ENCODE data around the gene HEPHL1. TPM values are rescaled to one million over a fixed set of nuclear protein-coding genes. Genes with fewer than 3 reads are reported as not detected.
"Not testable (repeated sequence)": the region's sequence is repeated elsewhere in the genome, so short reads cannot be mapped to it uniquely, and the experiment has no call there.

Gene HEPHL1
- polyA plus RNA-seq, 2 donors, result 1.5 to 5.9 TPM

- Histone ChIP-seq H3K27ac (ENCODE audit: low read depth in 2 of 2, low read length in 1 of 2) (no peak overlapping the region), H3K27me3 (ENCODE audit: control insufficient read depth in 1 of 2, insufficient read depth in 2 of 2, low read length in 2 of 2) (no peaks in the 10 kb centered on the region), H3K36me3 (ENCODE audit: control insufficient read depth in 2 of 2, insufficient read depth in 2 of 2, low read length in 1 of 2) (no peaks in the 10 kb centered on the region), H3K9me3 (ENCODE audit: control insufficient read depth in 2 of 2, insufficient read depth in 1 of 2, low read depth in 1 of 2, low read length in 1 of 2) (no peaks in the 10 kb centered on the region), H3K4me3 (ENCODE audit: low read depth in 1 of 2, low read length in 2 of 2) (no peak overlapping the region), H3K4me1 (ENCODE audit: control insufficient read depth in 2 of 2, insufficient read depth in 2 of 2, low read length in 1 of 2) (peaks cover 4 to 13% of the 10 kb centered on the region in 2 donors)
- 76 to 81% methylated on average over 4 of the region's 4 CpGs for WGBS, 2 donors
Observed at GRCh38 chr11:94150704-94151685, 129.8 kb downstream of the HEPHL1 start.

GRCh38 chr11:94151903-94152677 lies 130.9 kb downstream of the HEPHL1 start:
- no peaks in the 10 kb centered on the region for H3K9me3 ChIP-seq (ENCODE audit: control insufficient read depth in 2 of 2, insufficient read depth in 1 of 2, low read depth in 1 of 2, low read length in 1 of 2)
- H3K4me1 ChIP-seq (ENCODE audit: control insufficient read depth in 2 of 2, insufficient read depth in 2 of 2, low read length in 1 of 2), result peaks cover 4 to 13% of the 10 kb centered on the region in 2 donors
- 56 to 78% methylated on average over 6 of the region's 6 CpGs for WGBS, 2 donors
- H3K4me3 ChIP-seq (ENCODE audit: low read depth in 1 of 2, low read length in 2 of 2), result no peak overlapping the region
- peak overlapping the region in 1 of 2 donors; percentile 3 for H3K27ac ChIP-seq (ENCODE audit: low read depth in 2 of 2, low read length in 1 of 2)
- H3K36me3 ChIP-seq (ENCODE audit: control insufficient read depth in 2 of 2, insufficient read depth in 2 of 2, low read length in 1 of 2), result no peaks in the 10 kb centered on the region
- H3K27me3 ChIP-seq (ENCODE audit: control insufficient read depth in 1 of 2, insufficient read depth in 2 of 2, low read length in 2 of 2), result no peaks in the 10 kb centered on the region

GRCh38 chr11:94152678-94153065 lies 131.5 kb downstream of the HEPHL1 start:
- H3K27ac ChIP-seq (ENCODE audit: low read depth in 2 of 2, low read length in 1 of 2), result peak overlapping the region in 1 of 2 donors; percentile 3

GRCh38 chr11:94153320-94153719 lies 132.2 kb downstream of the HEPHL1 start:
- Histone ChIP-seq H3K9me3 (ENCODE audit: control insufficient read depth in 2 of 2, insufficient read depth in 1 of 2, low read depth in 1 of 2, low read length in 1 of 2) (no peaks in the 10 kb centered on the region), H3K36me3 (ENCODE audit: control insufficient read depth in 2 of 2, insufficient read depth in 2 of 2, low read length in 1 of 2) (no peaks in the 10 kb centered on the region), H3K4me1 (ENCODE audit: control insufficient read depth in 2 of 2, insufficient read depth in 2 of 2, low read length in 1 of 2) (peaks cover 4 to 13% of the 10 kb centered on the region in 2 donors), H3K27me3 (ENCODE audit: control insufficient read depth in 1 of 2, insufficient read depth in 2 of 2, low read length in 2 of 2) (no peaks in the 10 kb centered on the region), H3K4me3 (ENCODE audit: low read depth in 1 of 2, low read length in 2 of 2) (no peak overlapping the region), H3K27ac (ENCODE audit: low read depth in 2 of 2, low read length in 1 of 2) (no peak overlapping the region)
- 81 to 89% methylated on average over 3 of the region's 3 CpGs for WGBS, 2 donors

More at GRCh38 chr11:94152678-94153065, 131.5 kb downstream of the HEPHL1 start:
- no peak overlapping the region for H3K4me3 ChIP-seq (ENCODE audit: low read depth in 1 of 2, low read length in 2 of 2)
- peaks cover 4 to 13% of the 10 kb centered on the region in 2 donors for H3K4me1 ChIP-seq (ENCODE audit: control insufficient read depth in 2 of 2, insufficient read depth in 2 of 2, low read length in 1 of 2)
- 73 to 80% methylated on average over 6 of the region's 6 CpGs for WGBS, 2 donors
- no peaks in the 10 kb centered on the region for H3K9me3 ChIP-seq (ENCODE audit: control insufficient read depth in 2 of 2, insufficient read depth in 1 of 2, low read depth in 1 of 2, low read length in 1 of 2)
- no peaks in the 10 kb centered on the region for H3K36me3 ChIP-seq (ENCODE audit: control insufficient read depth in 2 of 2, insufficient read depth in 2 of 2, low read length in 1 of 2)
- no peaks in the 10 kb centered on the region for H3K27me3 ChIP-seq (ENCODE audit: control insufficient read depth in 1 of 2, insufficient read depth in 2 of 2, low read length in 2 of 2)

GRCh38 chr11:94154095-94154856 lies 133.1 kb downstream of the HEPHL1 start:
- peaks cover 4 to 13% of the 10 kb centered on the region in 2 donors for H3K4me1 ChIP-seq (ENCODE audit: control insufficient read depth in 2 of 2, insufficient read depth in 2 of 2, low read length in 1 of 2)
- no peaks in the 10 kb centered on the region for H3K27me3 ChIP-seq (ENCODE audit: control insufficient read depth in 1 of 2, insufficient read depth in 2 of 2, low read length in 2 of 2)
- no peak overlapping the region for H3K4me3 ChIP-seq (ENCODE audit: low read depth in 1 of 2, low read length in 2 of 2)
- WGBS, 2 donors, result 68 to 74% methylated on average over 3 of the region's 3 CpGs
- H3K36me3 ChIP-seq (ENCODE audit: control insufficient read depth in 2 of 2, insufficient read depth in 2 of 2, low read length in 1 of 2), result no peaks in the 10 kb centered on the region
- H3K27ac ChIP-seq (ENCODE audit: low read depth in 2 of 2, low read length in 1 of 2), result no peak overlapping the region
- no peaks in the 10 kb centered on the region for H3K9me3 ChIP-seq (ENCODE audit: control insufficient read depth in 2 of 2, insufficient read depth in 1 of 2, low read depth in 1 of 2, low read length in 1 of 2)

GRCh38 chr11:94157339-94157738 lies 136.2 kb downstream of the HEPHL1 start:
- H3K36me3 ChIP-seq (ENCODE audit: control insufficient read depth in 2 of 2, insufficient read depth in 2 of 2, low read length in 1 of 2); H3K4me1 ChIP-seq (ENCODE audit: control insufficient read depth in 2 of 2, insufficient read depth in 2 of 2, low read length in 1 of 2); H3K27me3 ChIP-seq (ENCODE audit: control insufficient read depth in 1 of 2, insufficient read depth in 2 of 2, low read length in 2 of 2); H3K9me3 ChIP-seq (ENCODE audit: control insufficient read depth in 2 of 2, insufficient read depth in 1 of 2, low read depth in 1 of 2, low read length in 1 of 2); H3K27ac ChIP-seq (ENCODE audit: low read depth in 2 of 2, low read length in 1 of 2); H3K4me3 ChIP-seq (ENCODE audit: low read depth in 1 of 2, low read length in 2 of 2): not testable (repeated sequence)
- WGBS, 2 donors, result 90 to 98% methylated on average over 2 to 3 of the region's 3 CpGs

Other genes with a start within 250 kb of the HEPHL1 start
- 1 to 10 TPM; 6.3 to 9.4 TPM for gene MED17, start 237.1 kb upstream of the HEPHL1 start, polyA plus RNA-seq
- gene VSTM5, start 170.7 kb upstream of the HEPHL1 start, polyA plus RNA-seq, result under 1 TPM; 0.05 to 0.06 TPM
- gene PANX1, start 107.5 kb downstream of the HEPHL1 start, polyA plus RNA-seq, result 1 to 10 TPM; 2.9 to 3.5 TPM

Measured in esophagus (tissue), 2 donors.